Measurements from ENCODE around the gene SLC43A2.

- TF ChIP-seq POLR2A (IDR thresholded peaks at IDR 0.05) = no peak
- TF ChIP-seq, protein P1, sequence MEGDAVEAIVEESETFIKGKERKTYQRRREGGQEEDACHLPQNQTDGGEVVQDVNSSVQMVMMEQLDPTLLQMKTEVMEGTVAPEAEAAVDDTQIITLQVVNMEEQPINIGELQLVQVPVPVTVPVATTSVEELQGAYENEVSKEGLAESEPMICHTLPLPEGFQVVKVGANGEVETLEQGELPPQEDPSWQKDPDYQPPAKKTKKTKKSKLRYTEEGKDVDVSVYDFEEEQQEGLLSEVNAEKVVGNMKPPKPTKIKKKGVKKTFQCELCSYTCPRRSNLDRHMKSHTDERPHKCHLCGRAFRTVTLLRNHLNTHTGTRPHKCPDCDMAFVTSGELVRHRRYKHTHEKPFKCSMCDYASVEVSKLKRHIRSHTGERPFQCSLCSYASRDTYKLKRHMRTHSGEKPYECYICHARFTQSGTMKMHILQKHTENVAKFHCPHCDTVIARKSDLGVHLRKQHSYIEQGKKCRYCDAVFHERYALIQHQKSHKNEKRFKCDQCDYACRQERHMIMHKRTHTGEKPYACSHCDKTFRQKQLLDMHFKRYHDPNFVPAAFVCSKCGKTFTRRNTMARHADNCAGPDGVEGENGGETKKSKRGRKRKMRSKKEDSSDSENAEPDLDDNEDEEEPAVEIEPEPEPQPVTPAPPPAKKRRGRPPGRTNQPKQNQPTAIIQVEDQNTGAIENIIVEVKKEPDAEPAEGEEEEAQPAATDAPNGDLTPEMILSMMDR (IDR thresholded peaks at IDR 0.05) = no peak
Observed at GRCh38 chr17:1625581-1625980, 3.1 kb downstream of the SLC43A2 start.

Measured in Peyer's patch (tissue), 4 donors.